HG03064 (cell line): Measurements from ENCODE around the gene CELSR2.
"Not testable (repeated sequence)": the region's sequence is repeated elsewhere in the genome, so short reads cannot be mapped to it uniquely, and the experiment has no call there.

ENCODE experiments used
- ATAC-seq: cut with Tn5 transposase; IDR thresholded peaks from one replicate; pipeline ENCODE4 v1.9.1; 2021; ENCODE audit warnings: low read depth; ENCODE audit not compliant: unreplicated experiment

The CELSR2 gene

GRCh38 chr1:109275706-109276345, 26.5 kb downstream of the CELSR2 start:
- ATAC-seq: no peak

DNA sequence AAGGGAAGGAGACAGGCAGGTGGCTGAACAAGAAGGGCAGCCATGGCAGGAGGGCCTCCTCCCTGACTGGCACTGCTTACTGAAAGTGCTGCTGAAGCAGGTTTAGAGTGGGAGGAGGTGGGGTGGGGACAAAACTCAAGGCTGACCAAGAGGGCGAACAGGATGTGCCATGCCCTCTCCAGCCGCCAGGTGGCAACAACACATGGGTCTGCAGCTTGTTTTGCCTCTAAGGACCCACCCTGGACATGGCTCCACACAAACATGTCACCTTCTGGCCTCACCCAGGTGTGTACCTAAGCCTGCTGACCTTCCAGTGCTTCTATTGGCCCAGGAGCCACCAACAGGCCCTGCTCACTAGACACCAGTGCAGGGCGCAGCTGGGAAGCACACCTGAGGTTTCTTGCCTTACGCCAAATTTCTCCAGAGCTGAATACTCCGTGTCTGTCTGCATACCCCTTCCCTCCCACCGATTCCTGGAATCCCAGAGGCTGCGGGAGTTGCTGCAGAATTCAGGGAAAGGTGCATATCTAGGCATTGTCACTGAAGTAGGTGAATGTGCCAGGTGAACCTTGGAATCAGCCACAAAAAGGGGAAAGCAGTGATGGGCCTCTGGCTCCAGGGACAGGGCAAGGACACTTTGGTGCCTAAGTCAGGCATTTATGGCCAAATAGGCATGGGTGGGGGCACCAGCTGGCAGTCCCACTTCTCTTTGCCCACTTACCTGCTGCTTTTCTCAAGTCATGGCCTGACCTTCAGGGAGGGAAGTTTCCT, 28.3 kb downstream of the CELSR2 start:
- ATAC-seq: no peak

DNA sequence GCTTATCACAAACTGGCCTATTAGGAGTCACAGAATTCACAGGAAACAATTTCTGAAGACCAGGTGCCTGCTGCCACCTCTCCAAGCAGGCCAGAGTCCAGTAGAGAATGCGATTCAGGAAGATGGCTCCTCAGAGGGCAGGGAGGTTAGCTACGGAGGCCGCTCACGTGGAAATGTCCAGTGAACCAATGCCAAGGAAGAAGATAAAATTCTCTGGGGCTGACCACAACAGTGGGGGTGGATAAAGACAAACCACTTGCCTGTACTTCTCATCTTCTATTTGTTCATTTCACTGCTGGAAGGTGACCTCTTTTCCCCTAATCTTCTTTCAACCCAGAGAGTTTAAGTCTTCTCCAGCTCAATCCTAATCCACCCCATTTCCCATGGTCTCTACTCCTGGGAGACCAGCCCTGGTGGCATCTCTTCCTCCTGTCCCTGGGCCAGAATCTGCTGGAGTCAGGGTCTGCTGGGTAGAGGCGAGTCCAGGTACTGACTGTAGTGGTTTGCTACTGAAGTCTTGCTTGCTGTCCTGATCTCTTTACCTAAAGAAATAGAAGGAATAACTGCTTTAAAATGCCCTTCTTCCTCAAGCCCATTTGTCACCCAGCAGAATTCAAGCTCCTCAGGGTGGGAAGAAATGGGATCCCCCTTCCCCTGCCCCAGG, 30.4 kb downstream of the CELSR2 start:
- ATAC-seq: no peak

DNA sequence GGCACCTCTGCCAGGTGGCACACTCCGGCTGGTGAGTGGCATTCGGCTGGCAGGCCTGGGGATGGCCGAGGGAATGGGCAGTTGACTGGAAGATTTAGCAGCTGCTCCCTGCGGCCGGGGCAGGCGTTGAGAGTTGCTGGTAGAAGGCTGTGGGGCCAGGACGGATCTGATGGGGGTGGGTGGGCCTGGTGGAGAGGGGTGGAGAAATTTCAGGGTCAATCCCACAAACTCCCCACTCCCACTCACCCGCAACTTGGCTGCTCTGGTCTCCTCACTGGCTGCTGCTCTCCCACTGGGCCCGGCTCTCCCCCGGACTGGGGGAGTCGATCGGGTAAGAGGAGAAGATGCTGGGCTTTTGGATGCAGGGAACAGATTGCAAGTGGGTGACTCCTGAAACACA, 31.5 kb downstream of the CELSR2 start:
- ATAC-seq: no peak

DNA sequence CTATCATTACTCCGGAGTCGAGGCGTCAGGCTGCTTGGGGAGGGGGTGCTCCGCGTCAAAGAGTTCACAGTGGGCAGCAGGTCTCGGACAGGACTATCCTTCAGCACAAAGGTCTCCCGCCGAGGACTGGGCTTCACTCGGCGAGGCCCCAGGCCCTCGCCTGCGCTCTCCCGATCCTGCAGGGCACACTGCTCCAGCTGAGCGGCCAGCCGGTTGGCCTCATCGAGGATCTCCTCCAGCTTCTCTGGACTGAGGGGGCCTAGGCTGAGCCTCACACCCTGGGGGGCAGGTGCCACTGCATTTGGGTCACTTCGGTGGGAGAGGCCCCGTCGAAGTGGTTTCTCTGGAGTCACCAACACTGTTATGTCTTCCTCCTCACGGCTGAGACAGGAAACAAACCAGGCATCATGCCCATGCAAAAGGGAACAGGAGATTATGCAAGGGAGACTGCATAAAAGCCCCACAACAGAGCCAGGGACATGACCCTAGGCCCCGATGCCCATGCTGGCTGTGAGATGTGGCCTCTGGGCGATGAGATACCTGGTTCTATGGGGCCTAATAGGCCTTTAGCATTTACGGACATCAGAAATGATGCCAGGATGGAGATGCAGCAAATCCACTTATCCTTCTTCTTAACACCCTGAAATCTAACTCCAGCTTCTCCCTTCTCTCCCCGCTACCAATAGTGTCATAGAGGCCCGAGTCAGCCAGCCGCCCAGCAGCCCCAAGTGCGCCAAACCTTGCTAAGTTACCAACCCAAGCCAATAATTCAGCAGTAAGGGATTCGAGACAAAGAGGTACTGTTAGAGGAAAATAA, 32.5 kb downstream of the CELSR2 start:
- ATAC-seq: no peak

- no peak for ATAC-seq
These were observed 33.2 kb downstream of the CELSR2 start for GRCh38 chr1:109282497-109282951.

GRCh38 chr1:109282952-109283747, 33.8 kb downstream of the CELSR2 start, which contains the start of gene PSRC1:
Gene PSRC1, minus strand, starts transcription at chr1:109283145.
- ATAC-seq: peak; percentile 97

- ATAC-seq: peak; percentile 26
These were observed 34.6 kb downstream of the CELSR2 start for GRCh38 chr1:109283748-109284600.

DNA sequence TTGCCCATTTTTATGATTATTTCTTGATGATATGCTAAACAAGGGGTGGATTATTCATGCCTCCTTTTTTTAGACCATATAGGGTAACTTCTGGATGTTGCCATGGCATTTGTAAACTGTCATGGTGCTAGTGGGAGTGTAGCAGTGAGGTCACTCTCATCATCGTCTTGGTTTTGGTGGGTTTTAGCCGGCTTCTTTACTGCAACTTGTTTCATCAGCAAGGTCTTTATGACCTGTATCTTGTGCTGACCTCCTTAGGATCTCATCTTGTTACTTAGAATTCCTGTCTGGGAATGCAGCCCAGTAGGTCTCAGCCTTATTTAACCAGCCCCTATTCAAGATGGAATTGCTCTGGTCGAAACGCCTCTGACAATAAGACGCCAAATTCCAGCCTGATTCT, 37.4 kb downstream of the CELSR2 start:
- ATAC-seq: not testable (repeated sequence)

- ATAC-seq: no peak
These were observed 40.8 kb downstream of the CELSR2 start for GRCh38 chr1:109290137-109290536.

- ATAC-seq: no peak
These were observed 41.7 kb downstream of the CELSR2 start for GRCh38 chr1:109290998-109291397.

- no peak for ATAC-seq
These were observed 43.0 kb downstream of the CELSR2 start for GRCh38 chr1:109292364-109292763.

- no peak for ATAC-seq
These were observed 43.7 kb downstream of the CELSR2 start for GRCh38 chr1:109293026-109293425.

DNA sequence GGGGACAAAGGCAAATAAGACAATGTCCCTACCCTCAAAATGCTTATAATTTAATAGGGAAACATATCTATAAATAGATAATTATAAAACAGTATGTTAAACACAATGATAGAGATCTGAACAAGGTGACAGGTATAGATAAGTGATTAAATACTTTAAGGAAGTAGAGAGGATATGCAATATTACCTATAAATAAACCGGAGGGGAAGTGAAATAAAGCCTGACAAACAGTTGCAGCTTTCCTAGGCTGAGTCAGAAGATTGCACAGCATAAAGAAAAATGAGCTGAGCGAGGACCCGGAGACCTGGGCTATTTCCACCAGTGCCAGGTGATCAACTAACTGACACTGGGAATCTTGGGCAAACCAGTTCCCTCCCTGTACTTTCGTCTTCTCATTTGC, 45.1 kb downstream of the CELSR2 start:
- no peak for ATAC-seq

DNA sequence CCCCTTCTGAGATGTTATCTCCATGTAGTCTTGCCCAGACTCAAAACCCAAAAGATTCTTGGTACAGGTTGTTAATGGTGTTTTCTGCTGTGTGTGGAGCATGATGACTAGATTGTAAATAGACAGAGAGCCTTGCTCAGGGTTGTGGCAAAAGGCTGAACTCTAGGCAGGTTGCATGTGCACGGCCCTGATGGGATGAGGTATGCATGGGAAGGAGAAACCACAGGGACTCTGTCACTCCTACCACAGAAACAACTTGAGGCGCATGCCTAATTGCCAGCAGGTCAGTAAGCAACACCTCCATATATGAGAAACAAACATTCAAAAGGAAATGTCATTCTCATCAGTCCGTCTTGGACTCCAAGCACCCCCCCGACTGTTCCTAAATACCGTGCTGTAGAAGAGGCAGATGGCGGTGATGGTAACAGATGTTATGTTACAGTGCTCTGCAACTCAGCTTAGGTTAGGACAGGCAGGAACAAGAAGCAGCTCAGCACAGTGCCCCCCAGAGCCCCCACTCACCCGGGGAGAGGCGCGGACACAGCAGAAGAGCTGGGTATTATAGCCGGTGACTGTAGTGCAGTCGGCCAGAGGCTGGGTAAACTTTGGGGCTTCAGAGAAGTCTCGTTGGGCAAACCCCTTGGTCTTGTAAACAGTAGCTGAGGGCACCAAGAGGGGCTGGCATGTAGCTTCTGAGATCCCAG, 46.5 kb downstream of the CELSR2 start:
- no peak for ATAC-seq

DNA sequence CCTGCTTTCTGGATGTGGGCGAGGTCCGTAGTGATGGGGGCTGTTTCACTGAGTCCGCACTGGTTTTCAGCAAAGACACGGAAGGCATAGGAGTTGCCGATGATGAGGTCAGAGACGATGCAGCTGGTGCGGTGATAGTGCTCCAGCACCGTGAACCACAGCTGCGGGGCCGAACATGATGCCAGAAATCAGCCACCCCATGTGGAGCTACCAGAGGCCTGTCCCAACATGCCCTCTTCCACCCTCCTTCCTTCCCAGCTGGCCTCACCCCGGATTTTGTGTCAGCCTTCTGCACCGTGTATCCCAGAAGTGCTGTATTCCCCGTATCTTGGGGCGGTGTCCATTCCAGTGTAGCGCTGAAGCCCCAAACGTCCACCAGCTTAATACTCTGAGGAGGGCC, 47.4 kb downstream of the CELSR2 start:
- ATAC-seq: no peak

DNA sequence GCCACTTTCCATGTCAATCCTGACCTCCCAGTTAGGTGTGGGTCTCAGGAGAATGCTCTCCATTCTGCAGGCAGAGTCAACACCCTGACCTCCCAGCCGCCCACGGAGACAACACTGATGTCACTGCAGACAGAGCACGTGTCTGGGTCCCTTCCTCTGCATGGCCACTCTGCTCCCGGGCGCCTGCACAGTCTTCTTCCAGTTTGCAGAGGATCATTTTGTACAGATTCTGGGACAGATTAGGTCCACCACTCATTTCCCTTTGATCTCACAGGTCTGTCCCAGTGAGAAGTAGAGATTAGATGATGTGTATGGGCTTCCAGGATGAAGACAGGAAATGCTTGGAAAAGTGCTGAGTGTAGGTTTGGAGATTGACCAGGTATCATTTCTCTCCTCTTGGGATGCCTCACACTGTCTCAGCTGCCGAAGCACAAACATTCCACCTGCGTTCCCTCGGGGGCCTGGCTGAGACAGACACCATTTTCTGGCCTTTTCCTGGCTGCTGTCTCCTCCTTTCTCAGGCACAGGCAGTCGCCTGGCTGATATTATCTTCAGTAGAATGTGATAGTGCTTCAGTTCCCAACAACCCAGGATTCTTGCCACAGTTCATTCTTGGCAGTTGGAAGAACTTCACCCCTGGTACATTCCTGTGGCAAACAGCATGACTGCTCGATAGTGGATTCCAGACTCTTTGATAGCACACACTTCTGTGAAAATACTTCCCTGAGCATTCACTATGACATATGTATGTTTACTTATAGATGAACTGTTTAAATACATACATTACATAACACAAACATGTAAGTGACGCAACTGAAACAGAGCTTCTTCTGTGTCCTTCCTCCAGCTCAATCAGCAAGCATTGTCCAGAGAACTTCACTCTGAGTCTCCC, 49.6 kb downstream of the CELSR2 start:
- ATAC-seq: no peak
